KMS-11 (cell line): ENCODE measurements around the gene RIPPLY1.

Experiments used
- H2AFZ ChIP-seq: fragments of 200-600 bp; sonication (generic); 2 replicates; pipeline ENCODE4 v1.6.1; 2016; ENCODE audit warnings: antibody characterized with exemption, mixed run types, low read depth
- H3K27ac ChIP-seq: fragments of 200-600 bp; sonication (generic); 2 replicates; pipeline ENCODE4 v1.6.1; 2016; ENCODE audit warnings: mild to moderate bottlenecking, mixed run types
- H3K27me3 ChIP-seq: fragments of 200-600 bp; sonication (generic); 2 replicates; pipeline ENCODE4 v1.6.1; 2017; ENCODE audit warnings: mild to moderate bottlenecking, low read depth, mixed run types, moderate library complexity; ENCODE audit not compliant: insufficient read depth
- H3K36me3 ChIP-seq: fragments of 200-600 bp; sonication (generic); 2 replicates; pipeline ENCODE4 v1.6.1; 2017; ENCODE audit warnings: mild to moderate bottlenecking, mixed run types; ENCODE audit not compliant: insufficient read depth
- H3K4me1 ChIP-seq: fragments of 200-600 bp; sonication (generic); 2 replicates; pipeline ENCODE4 v1.6.1; 2016; ENCODE audit warnings: mild to moderate bottlenecking, low read depth, mixed run types; ENCODE audit not compliant: poor library complexity, severe bottlenecking
- H3K4me2 ChIP-seq: fragments of 200-600 bp; sonication (generic); 2 replicates; pipeline ENCODE4 v1.7.0; 2016; ENCODE audit warnings: mild to moderate bottlenecking, mixed run types
- H3K4me3 ChIP-seq: fragments of 200-600 bp; sonication (generic); IDR thresholded peaks from 2 replicates; pipeline ENCODE4 v1.6.1; 2017; ENCODE audit warnings: low read depth, low read length, mixed read lengths; ENCODE audit not compliant: insufficient read depth
- H3K79me2 ChIP-seq: fragments of 200-600 bp; sonication (generic); 2 replicates; pipeline ENCODE4 v1.6.1; 2016; ENCODE audit warnings: low read depth, mixed run types; ENCODE audit not compliant: insufficient read depth
- H3K9ac ChIP-seq: fragments of 200-600 bp; sonication (generic); 2 replicates; pipeline ENCODE4 v1.6.1; 2016; ENCODE audit warnings: mild to moderate bottlenecking, mixed run types
- H4K20me1 ChIP-seq: fragments of 200-600 bp; sonication (generic); 2 replicates; pipeline ENCODE4 v1.6.1; 2016; ENCODE audit warnings: mild to moderate bottlenecking, mixed run types; ENCODE audit not compliant: insufficient read depth
- CTCF ChIP-seq: fragments of 200-600 bp; sonication (generic); conservative IDR thresholded peaks from 2 replicates; pipeline ENCODE4 v1.6.1; 2017; ENCODE audit warnings: low read depth, mild to moderate bottlenecking, antibody characterized with exemption, low read length, moderate library complexity, mixed read lengths

The RIPPLY1 gene

DNA sequence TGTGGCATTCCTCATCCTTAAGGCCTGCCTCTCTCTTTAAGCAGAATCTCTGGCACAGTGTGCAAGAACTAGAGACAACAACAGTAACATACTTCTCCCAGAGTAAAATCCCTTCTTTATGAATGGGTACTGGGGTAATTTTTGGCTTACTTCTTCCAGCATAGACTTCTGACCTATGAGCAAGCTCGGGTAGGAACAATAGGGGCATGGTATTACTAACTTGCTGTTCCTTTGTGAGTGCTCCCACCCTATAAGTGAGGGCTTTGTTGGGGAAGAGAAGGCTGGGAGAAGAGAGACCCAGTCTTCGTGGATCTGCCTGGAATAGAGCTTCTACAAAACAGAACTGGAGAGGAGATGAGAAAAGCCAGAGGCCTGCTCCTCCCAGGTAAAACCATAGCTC lies 47.2 kb upstream of the RIPPLY1 start:
- Histone ChIP-seq H3K36me3 (no peaks in the 10 kb centered on the region), H3K27me3 (no peaks in the 10 kb centered on the region), H3K4me2 (no peak overlapping the region), H3K9ac (no peak overlapping the region), H3K27ac (no peak overlapping the region), H2AFZ (no peak overlapping the region), H3K4me3 (no peak overlapping the region), H3K79me2 (no peaks in the 10 kb centered on the region), H4K20me1 (no peaks in the 10 kb centered on the region), H3K4me1 (no peaks in the 10 kb centered on the region)
- no peak for TF ChIP-seq CTCF

DNA sequence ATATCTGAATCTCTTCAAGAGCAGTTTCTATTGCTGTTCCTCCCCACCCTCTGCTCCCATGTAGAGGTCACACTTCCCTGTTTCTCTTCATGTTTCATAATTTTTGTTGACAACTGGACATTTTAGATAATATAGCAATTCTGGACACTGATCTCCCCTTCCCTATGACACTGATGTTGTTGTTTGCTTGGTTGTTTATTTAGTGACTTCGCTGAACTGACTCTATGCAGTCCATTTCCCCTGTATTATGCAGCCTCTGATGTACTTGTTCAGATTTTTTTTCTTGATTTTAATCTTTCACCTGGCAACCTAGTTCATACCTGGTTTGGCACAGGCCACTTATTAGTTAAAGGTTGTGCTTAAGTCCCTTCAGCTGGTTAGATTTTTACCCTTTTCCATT lies 46.2 kb upstream of the RIPPLY1 start:
- H3K4me1 ChIP-seq, result no peaks in the 10 kb centered on the region
- no peak for TF ChIP-seq CTCF
- no peaks in the 10 kb centered on the region for H3K27me3 ChIP-seq
- H3K36me3 ChIP-seq, result no peaks in the 10 kb centered on the region
- no peak overlapping the region for H3K9ac ChIP-seq
- no peak overlapping the region for H3K27ac ChIP-seq
- no peaks in the 10 kb centered on the region for H3K79me2 ChIP-seq
- H4K20me1 ChIP-seq, result no peaks in the 10 kb centered on the region
- H3K4me2 ChIP-seq, result no peak overlapping the region
- H3K4me3 ChIP-seq, result no peak overlapping the region
- no peak overlapping the region for H2AFZ ChIP-seq

DNA sequence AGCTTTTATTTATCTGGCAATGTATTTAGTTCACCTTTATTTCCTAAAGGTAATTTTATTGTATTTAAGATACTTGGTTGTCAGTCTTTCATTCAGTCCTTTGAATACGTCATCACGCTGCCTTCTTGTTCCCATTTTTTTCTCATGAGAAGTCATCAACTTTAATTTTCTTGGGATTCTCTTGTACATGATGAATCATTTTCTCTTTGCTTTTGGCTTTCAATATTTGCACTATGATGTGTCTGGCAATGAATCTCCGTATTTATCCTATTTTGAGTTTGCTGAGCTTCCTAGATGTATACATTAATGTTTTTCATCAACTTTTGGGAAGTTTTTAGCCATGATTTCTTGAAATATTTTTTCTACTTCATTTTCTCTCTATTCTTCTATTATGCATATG lies 45.5 kb upstream of the RIPPLY1 start:
- no peaks in the 10 kb centered on the region for H3K79me2 ChIP-seq
- no peak overlapping the region for H3K9ac ChIP-seq
- H3K27me3 ChIP-seq, result no peaks in the 10 kb centered on the region
- H3K4me1 ChIP-seq, result no peaks in the 10 kb centered on the region
- H4K20me1 ChIP-seq, result no peaks in the 10 kb centered on the region
- no peak overlapping the region for H3K27ac ChIP-seq
- H3K4me2 ChIP-seq, result no peak overlapping the region
- H3K4me3 ChIP-seq, result no peak overlapping the region
- no peaks in the 10 kb centered on the region for H3K36me3 ChIP-seq
- TF ChIP-seq CTCF, result no peak
- no peak overlapping the region for H2AFZ ChIP-seq

DNA sequence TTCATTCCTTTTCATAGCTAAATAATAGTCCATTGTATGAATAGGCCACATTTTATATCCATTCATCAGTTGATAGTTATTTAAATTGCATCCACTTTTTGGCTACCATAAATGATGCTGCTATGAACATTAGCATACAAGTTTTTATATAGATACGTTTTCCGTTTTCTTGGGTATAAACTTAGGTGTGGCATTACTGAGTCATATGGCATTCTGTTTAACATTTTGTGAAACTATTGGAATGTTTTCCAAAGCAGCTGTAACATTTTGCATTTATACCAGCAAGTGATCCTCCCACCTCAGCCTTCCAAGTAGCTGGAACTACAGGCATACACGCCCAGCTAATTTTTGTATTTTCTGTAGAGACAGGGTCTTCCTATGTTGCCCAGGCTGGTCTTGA lies 43.3 kb upstream of the RIPPLY1 start:
- no peak overlapping the region for H3K27ac ChIP-seq
- H3K4me2 ChIP-seq, result no peak overlapping the region

More for the DNA sequence above, 43.3 kb upstream of the RIPPLY1 start:
- Histone ChIP-seq H3K9ac (no peak overlapping the region), H4K20me1 (no peaks in the 10 kb centered on the region), H3K36me3 (no peaks in the 10 kb centered on the region), H3K79me2 (no peaks in the 10 kb centered on the region), H3K4me3 (no peak overlapping the region), H3K27me3 (no peaks in the 10 kb centered on the region), H3K4me1 (no peaks in the 10 kb centered on the region), H2AFZ (no peak overlapping the region)
- TF ChIP-seq CTCF, result no peak
